GM21360 (cell line): ENCODE measurements around the gene USP49.
A peak's percentile ranks its signal among the peaks of the same experiment; 100 is the strongest.
"Not testable (repeated sequence)": the region's sequence is repeated elsewhere in the genome, so short reads cannot be mapped to it uniquely, and the experiment has no call there.

Experiments used
- ATAC-seq: cut with Tn5 transposase; IDR thresholded peaks from one replicate; pipeline ENCODE4 v1.9.1; 2021; ENCODE audit warnings: mild to moderate bottlenecking, moderate library complexity; ENCODE audit not compliant: unreplicated experiment

USP49 gene

DNA sequence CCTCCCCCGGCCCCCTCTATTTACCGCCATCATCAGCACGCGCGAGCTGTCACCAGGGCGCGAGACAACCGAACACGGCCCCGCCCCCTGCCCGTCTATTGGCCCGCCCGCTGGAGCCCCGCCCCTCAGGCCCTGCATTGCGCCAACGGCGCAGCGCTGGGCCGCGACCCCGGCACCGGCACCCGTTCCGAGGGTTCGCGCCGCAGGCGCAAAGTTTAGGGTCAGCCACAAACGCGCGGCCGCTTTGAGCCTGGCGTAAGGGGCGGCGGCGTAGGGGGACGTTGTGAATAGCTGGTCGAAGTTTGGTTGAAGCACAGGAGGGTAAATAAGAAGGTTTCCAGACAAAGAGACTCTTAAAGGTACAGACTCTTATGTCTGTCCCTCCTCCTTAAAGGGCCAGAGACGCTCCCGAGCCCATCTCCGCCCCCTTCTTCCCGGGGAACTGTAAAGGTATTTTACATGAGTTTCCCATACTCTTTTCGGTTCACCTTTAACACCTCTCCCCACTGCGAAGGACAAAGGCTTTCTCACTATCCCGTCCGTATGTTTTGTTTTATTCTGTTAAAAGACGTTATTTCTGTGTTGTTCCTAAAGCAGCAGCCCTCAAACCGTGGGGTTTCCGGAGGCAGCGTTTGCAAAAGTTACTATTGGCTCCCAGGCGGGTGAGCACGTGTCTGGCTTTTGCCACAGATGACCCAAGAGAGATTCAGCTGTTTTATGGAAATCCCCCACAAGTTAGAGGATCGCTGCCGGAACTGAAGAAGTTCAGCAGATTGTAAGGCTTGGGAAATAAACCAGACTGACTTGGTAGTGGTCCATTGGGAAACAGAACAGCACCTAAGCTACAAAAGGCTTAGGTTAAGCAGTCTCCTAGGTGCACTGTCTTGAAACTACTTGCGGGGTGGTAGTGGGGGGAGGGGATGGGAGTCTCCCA, at the start of gene USP49:
USP49 (minus strand) TSS at position 76 of the 934 bp plus-strand sequence. CDS start 88,392 bp downstream, outside the sequence.
- ATAC-seq = peak; percentile 81

DNA sequence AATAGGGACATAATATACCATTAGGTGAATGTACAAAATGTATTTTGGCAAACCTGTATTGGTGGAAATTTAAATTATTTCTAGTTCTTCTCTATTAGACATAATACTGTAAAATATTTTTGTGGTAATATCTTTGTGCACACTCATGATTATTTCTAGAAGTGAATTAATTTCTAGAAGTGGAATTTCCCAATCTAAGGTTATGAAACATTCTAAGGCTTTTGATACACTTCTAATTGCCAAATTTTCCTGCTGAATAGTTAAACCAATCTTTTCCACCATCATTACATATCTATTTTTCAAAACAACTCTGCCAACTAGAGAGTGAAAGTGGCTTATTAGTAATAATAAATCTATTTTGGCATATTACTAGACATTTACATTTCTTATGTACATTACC, 48.3 kb upstream of the USP49 start:
- ATAC-seq = no peak

DNA sequence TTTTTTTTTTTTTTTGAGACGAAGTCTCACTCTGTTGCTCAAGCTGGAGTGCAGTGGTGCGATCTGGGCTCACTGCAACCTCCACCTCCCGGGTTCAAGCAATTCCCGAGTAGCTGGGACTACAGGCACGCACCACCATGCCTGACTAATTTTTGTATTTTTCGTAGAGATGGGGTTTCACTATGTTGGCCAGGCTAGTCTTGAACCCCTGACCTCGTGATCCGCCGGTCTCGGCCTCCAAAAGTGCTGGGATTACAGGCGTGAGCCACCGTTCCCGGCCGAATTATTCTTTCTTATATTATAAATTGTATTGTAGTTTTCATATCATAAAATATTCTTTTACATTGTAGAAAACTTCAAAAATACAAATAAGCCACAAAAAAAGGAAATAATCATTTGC, 47.7 kb upstream of the USP49 start:
- not testable (repeated sequence) for ATAC-seq

DNA sequence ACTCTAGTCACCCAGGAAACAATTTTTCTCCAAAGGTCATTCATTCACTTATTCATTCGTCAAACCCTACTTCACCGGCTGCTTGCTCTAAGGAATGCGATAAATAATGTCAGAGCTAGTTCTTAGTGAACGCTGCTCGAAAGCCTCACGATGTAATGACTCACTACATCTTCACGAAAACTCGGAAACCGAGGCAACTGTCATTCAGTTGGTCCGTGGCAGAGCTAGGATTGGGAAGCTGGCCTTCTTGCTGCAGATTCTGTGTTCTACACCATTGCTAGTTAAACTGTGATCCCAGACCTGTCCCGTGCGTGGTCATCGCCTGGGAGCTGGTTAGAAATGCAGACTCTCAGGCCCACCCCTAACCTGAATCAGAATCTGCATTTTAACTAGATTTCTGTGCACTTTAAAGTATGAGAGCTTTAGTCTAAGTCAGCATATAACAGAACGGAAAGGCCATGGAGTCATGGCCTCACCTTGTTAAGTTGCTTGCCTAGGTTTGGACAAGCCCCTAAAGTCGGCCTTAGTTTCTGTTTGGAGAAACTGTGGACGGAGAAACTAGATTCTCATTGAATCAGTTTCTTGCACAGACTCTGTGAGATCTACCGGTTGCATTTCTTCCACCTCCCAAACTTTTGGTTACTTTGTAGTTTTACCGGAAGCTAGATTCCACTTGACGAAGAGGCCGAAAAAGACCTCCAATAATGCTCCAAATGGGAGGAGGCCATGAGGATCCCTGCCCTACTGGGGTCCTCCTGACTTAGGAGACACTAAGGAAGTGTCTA, 47.1 kb upstream of the USP49 start:
- ATAC-seq = no peak

DNA sequence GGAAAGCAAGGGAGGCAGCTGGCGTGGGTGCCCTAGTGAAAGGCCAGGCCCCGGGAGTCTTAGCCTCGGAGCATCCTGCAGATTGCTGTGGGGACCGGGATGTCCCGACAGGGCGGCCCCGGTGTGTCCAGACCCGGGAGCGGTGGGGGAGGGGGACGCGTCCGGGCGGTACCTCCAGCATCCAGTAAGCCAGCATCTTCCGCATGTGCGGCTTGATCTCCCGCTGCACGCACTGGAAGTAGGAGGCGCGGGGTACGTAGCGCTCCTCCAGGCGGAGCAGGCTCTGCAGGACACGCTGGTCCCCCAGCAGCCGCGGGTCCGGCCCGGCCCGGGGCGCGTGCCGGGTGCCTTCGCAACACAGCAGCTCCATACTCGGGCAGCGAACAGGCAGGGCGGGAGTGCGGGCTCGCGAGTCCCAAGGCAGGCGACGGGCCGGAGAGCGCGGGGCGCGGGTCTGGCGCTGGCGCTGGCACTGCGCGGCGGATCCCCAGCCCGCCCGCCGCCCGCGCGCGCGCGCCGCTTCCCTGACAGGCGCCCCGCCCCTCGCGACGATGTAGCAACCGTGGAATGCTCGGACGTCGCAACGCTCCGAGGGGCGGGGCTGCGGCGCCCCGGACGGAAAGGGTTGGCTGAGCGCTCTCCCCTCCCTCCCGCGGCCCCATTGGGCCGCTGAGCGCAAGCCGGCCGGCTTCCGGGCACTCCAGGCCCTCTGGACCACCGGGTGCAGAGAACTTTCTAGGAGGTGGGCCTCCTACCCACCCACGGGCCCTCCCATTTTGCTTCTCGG, 46.3 kb upstream of the USP49 start, which contains the start of gene CCND3:
CCND3 (minus strand) TSS at position 529 of the 787 bp plus-strand sequence; CDS start at position 370, 159 bp downstream.
- ATAC-seq = peak; percentile 79

DNA sequence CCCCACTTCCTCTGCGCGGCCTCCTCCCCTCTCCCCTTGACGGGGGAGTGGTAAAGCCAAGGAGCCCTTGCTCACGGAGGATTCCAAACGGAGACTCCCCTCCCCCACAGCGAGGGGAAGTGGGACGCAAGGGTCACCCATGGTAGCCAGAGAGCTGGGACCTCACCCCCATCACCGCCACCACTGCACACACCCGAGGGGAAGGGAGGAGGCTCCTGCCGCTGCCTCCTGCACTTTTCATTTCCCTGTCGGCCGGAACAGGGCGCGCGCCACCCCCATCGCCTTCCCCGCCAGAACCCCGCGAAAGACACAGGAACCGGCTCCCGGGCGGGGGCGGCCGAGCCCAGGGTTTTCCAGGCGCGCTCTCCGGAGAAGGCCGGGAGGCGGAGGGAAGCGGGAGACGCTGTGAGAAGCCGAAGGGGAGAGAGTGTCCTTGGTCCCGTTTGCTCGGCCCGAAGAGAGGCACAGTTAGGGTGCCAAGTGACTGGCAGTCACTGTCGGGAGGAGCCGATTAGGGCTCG, 45.6 kb upstream of the USP49 start:
- ATAC-seq = no peak

DNA sequence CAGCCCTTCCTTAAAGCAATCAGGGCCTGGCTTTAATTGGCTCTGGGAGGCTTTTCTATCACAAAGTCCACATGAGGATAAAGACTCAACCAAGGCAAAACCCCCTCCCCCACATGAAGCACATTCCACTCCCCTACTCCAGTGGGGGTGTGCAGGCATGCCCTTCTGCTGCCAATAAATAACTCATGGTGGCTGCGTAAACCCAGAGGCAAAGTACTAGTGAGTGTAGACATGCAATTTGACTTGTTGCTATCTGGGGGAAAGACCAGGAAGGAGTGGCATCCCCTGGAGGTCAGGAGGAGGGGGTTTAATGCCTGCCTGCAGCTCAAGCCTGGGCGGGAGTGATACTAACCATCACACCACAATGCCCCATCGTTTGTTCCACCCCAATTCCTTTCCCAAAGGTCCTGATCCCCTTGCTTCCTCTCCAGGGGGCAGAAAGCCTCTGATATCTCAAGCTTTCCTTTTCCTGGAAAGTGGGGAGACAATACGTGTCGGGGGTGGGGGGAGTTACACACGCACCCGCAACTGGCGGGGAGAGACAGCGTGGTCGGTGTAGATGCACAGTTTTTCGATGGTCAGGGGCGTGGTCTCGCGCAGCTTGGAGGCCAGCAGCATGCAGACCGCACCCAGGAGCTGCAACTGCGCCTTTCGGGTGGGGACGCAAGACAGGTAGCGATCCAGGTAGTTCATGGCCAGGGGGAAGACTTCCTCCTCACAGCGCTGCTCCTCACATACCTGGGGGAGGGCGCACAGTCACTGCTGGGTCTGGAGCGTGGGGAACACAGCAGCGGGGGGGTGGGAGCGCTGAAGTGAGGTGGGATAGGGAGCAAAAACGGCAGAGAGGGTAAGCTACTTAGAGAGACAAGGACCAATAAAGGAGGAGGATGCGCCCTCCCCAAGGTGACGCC, 44.9 kb upstream of the USP49 start:
- ATAC-seq = no peak

DNA sequence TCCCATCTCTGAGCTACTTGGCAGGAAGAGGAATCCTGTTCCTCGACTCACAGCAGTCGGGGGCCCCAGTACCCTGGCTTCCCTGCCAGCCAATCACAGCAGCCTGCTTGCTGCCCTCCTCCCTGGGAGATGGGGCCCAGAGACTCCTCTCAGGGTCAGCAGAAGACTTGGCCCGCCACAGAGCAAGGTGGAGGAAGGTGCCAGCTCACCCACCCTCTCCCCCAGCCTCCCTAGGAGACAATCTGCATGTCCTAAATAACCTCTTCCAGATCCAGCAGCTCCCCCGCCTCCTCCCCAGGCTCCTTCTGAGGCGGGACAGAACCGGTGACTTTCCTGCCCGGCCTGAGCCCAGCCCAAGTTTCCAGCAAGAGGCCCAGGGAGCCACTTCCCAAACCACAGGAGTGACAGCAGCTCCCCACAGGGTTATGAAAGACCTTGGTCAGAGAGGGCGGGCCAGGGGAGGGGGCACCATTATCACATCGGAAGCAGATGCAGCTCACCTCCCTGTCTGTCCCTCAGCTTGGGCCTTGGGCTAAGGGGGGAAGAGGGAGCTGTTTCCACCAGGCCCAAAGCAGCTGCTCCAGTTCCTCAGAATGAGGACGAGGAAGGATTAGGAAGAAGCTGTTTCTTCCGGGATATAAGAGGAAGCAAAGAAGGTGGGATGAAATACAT, 44.1 kb upstream of the USP49 start:
- ATAC-seq = no peak

DNA sequence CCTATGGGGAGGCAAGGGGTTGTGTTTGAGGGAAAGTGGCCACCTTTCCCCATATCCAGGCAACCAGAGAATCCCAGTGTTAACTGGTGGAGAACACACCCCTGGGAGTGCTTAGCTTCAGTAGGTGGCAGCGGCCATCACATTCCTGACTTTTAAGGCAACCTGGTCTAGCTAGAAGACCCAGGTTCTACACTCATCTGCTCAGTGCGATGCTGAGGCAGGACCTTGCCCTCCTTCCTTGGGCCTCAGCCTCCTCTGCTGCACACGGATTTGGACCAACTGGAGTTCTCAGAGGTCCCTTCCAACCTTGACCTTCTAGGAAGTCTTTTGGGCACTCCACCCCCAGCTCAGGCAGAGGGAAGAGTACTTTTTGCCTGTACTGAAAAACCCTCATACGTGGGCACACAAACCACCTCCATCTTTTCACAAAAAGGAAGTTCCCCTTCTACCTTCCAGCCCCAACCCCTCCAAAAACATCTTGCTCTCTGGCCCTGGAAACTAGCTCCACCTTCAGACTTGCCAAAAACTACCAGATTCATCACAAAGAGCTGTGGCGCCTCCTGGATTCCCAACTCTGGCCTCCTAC, 43.5 kb upstream of the USP49 start:
- no peak for ATAC-seq

DNA sequence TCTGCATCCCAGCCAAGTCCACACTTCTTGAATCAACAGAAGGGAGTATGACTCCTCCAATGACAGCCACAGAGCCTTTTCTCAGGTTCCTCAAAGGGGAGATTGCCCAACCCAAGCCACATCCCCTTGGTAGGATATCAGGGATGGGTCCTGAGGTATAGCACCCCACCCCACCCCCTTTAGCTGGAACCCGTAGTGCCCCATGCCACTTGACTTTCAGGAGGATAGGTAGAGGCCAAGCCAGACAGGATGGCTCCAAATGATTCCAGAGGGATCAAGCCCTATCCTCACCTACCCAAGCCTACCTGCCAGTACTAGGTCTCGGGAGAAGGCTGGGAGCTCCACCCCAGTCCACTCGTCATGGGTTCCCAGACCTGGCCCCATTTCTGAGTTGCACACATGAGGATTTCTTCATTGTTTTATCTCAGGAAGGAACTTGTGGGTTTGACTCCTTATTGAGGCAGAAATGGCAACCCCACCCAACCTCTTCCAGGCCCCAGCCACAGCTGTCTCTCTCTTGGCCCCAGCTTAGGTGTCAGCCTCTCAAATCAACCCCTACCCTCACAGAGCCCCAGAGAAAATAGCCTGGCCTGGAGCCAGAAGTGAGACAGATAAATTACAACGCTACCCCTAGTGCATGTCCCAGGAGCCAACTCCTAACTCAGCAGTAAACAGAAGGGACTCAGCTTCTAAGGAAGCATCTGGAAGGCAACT, 42.8 kb upstream of the USP49 start:
- ATAC-seq = no peak

DNA sequence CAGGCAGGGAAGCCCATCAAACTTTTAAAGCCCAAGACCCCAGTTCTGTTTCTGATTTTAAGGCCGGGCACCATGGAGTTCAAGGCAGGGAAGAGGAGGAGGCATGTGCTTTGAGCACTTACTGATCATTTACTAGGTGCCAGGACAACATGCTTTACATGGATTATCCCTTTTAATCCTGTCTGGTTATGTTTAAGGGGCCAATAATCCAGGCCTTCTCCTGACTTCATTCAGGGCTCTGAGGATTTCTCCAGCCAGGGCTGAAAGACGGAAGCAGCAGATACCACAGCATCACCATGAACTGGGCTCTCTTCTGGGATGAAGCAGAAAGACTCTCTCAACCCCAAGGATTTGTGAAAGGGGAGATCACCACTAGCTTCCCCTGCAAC, 42.3 kb upstream of the USP49 start:
- no peak for ATAC-seq

DNA sequence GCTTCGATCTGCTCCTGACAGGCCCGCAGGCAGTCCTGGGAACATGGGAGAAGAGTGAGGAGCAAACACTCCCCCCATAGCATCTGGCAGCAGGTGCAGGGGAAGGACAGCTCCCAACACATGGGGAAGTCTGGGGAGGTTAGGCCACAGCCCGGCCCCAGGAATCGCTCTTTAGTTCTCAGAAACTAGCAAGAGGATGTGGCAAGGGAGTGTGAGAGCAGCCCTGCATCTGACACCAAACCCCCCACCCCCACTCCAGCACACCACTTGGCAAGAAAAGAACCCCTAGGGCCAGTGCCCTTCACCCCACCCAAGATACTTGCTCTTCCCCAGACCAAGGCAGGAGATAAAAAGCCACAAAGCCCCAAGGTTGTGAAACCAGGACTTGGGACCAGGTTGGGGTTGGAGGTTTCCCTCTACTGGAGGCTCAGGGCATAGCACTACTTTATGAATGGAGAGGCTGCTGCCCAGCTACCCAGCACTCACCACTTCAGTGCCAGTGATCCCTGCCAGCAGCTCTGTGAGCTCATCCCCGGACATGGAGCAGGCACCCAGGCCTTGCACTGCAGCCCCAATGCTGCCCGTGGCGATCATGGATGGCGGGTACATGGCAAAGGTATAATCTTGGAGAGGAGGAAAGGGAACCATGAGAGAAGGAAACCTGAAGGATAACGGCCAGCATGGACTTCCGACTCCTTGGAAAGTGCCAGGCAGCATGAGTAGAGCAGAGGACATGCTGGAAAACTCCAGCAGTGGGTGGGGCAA, 41.1 kb upstream of the USP49 start:
- no peak for ATAC-seq

DNA sequence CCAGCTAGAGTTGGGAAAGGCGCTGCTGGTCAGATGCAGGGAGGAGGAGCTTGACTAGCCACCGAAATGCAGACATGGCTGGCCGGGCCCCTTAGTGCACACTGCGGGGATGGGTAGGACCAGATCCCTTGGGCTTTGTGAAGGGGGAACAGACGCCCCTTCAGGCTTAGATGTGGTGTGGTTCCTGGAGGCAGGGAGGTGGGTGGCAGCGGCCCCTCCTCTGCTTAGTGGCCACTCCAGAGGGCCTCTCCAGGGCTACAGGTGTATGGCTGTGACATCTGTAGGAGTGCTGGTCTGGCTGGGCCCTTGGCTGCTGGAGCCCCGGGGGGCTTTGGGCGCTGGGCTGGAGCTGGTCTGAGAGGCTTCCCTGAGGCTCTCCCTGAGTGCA, 40.5 kb upstream of the USP49 start:
- ATAC-seq = no peak

DNA sequence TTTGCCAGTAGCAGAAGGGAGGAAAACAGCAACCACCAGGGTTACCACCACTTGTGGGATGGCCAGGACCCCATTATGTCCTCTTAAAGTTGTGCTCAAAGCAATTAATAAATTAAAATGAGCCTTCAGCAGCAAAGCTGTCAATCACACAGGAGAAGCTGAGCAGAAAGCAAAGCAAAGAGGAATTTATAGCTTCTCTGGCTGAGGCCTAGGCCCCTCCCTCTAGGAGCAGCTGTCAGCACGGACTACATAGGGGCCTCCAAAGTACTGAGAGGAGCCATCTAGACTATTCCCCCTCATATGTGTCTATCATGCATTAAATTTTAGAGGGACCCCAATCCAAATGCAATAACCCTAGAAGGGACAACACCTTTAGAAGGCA, 40.0 kb upstream of the USP49 start:
- ATAC-seq = no peak

DNA sequence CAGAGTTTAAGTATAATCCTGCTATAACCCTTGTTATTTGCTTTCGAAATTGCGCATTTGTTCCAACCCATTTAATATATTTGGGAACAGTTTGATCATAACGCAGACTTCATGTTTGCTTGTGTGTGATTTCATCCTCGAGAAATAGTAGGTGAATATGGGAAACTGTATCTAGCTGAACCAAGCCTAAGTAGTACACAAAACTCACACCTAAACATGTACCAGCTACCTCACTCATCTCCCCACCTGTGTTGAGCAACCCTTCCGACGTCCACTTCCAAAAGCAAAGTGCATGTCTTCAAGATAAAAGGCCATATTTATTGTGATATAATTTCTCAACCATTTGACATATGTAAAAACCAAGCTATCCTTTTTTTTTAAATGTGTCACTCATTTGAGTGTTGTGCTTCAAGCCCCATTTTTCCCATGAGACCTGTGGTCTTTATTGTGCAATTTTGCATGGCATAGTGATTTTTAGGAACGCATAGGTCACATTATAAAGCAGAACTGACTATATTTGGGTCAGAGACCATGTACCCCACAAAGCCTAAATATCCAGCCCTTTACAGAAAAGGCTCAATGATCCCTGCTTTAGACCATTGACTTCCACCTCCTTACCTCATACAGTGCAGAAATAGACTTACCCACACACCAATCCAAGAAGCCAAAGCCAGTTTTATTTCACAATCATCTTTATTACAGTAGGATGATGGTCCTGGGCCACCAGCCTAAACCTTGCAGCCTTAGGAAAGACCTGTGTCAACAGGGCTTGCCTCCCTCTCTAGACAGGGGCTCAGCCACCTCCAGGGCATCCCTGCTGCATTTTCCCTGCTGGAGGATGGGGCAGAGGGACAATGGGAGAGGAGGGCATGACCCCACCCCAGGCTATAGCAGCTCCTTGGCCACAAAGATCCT, 39.4 kb upstream of the USP49 start:
- ATAC-seq = no peak

DNA sequence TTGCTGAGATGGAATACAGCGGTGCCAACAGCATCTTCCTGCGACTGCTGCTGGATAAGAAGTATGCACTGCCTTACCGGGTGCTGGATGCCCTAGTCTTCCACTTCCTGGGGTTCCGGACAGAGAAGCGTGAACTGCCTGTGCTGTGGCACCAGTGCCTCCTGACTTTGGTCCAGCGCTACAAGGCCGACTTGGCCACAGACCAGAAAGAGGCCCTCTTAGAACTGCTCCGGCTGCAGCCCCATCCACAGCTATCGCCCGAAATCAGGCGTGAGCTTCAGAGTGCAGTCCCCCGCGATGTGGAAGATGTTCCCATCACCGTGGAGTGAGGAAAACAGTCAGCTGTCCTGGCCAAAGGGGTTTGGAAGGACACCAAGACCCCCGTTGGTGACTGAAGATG, 37.2 kb upstream of the USP49 start:
- ATAC-seq = no peak
